Measurements from ENCODE around the gene SYT17.

Gene SYT17

DNA sequence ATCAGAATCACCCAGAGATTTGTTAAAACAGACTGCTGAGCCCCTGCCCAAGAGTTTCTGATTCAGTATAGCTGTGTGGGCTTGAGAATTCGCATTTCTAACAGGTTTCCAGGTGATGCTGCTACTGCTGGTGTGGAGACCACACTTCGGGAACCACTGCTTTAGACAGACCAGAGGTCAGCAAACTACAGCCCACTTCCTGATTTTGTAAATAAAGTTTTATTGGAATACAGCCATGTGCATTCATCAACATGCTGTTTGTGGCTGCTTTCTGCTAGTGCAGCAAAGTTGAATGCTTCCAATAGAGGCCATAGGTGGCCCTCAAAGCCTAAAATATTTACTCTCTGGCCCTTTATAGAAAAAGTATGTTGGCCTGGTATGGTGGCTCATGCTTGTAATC, 84.9 kb downstream of the SYT17 start:
- TF ChIP-seq POLR2AphosphoS5 (IDR thresholded peaks at IDR 0.05; ENCODE audit: low read depth, low read length): no peak
- TF ChIP-seq, protein P1, sequence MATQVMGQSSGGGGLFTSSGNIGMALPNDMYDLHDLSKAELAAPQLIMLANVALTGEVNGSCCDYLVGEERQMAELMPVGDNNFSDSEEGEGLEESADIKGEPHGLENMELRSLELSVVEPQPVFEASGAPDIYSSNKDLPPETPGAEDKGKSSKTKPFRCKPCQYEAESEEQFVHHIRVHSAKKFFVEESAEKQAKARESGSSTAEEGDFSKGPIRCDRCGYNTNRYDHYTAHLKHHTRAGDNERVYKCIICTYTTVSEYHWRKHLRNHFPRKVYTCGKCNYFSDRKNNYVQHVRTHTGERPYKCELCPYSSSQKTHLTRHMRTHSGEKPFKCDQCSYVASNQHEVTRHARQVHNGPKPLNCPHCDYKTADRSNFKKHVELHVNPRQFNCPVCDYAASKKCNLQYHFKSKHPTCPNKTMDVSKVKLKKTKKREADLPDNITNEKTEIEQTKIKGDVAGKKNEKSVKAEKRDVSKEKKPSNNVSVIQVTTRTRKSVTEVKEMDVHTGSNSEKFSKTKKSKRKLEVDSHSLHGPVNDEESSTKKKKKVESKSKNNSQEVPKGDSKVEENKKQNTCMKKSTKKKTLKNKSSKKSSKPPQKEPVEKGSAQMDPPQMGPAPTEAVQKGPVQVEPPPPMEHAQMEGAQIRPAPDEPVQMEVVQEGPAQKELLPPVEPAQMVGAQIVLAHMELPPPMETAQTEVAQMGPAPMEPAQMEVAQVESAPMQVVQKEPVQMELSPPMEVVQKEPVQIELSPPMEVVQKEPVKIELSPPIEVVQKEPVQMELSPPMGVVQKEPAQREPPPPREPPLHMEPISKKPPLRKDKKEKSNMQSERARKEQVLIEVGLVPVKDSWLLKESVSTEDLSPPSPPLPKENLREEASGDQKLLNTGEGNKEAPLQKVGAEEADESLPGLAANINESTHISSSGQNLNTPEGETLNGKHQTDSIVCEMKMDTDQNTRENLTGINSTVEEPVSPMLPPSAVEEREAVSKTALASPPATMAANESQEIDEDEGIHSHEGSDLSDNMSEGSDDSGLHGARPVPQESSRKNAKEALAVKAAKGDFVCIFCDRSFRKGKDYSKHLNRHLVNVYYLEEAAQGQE (IDR thresholded peaks at IDR 0.05; ENCODE audit: insufficient read depth in 1 of 2, low read depth in 2 of 2, low read length in 2 of 2): no peak
- TF ChIP-seq SIN3A (IDR thresholded peaks at IDR 0.05; ENCODE audit: borderline replicate concordance, insufficient read depth, low read length): no peak
- no peak for TF ChIP-seq TAF1 (IDR thresholded peaks at IDR 0.05; ENCODE audit: borderline replicate concordance, insufficient read depth, low read length)
- TF ChIP-seq FOXP2 (optimal IDR thresholded peaks at IDR 0.05; ENCODE audit: borderline replicate concordance, extremely low read depth, extremely low read length, insufficient read depth): no peak

DNA sequence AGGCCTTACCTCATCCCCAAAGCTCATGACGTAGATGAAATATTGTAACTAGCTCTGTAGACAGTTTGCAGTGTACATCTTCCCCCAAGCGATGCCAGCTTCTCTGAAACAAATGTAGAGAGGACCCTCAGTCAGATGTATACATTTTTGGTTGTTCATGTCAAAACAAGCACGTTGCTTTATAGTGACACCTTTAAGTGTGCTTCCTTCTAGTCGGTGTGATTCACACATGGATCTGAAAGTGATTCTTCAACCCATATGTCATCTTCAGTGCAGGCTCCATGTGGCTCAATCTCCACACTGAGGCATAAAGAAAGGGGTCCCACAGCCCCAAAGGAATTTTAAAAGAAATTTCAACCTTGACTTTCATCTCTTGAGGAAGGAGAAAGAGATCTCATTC, 86.6 kb downstream of the SYT17 start:
- no peak for TF ChIP-seq FOXP2 (optimal IDR thresholded peaks at IDR 0.05; ENCODE audit: borderline replicate concordance, extremely low read depth, extremely low read length, insufficient read depth)
- no peak for TF ChIP-seq SIN3A (IDR thresholded peaks at IDR 0.05; ENCODE audit: borderline replicate concordance, insufficient read depth, low read length)
- TF ChIP-seq, protein P1 (IDR thresholded peaks at IDR 0.05; ENCODE audit: insufficient read depth in 1 of 2, low read depth in 2 of 2, low read length in 2 of 2): no peak
- TF ChIP-seq TAF1 (IDR thresholded peaks at IDR 0.05; ENCODE audit: borderline replicate concordance, insufficient read depth, low read length): no peak
- TF ChIP-seq POLR2AphosphoS5 (IDR thresholded peaks at IDR 0.05; ENCODE audit: low read depth, low read length): no peak

DNA sequence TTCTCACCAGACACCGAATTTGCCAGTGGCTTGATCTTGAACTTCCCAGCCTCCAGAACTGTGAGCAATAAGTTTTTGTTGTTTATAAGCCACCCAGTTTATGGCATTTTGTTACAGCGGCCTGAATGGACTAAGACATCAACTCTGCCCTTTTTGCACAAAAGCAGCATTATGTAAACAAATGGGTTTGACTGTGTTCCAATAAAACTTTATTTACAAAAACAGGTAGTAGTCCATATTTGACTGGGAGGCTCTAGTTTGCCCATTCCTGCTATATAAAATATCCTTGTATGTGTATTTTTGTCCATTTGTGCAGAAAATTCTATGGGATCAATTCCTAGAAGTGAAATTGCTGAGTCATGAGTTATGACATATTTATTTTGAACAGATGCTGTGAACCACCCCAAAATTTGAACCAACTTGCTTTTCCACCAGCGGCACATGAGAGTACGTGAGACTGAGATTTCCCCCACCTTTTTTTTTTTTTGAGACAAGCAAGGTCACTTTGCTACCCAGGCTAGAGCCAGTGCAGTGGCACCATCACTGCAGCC, 96.2 kb downstream of the SYT17 start:
- TF ChIP-seq SIN3A (IDR thresholded peaks at IDR 0.05; ENCODE audit: borderline replicate concordance, insufficient read depth, low read length): no peak
- no peak for TF ChIP-seq FOXP2 (optimal IDR thresholded peaks at IDR 0.05; ENCODE audit: borderline replicate concordance, extremely low read depth, extremely low read length, insufficient read depth)
- no peak for TF ChIP-seq POLR2AphosphoS5 (IDR thresholded peaks at IDR 0.05; ENCODE audit: low read depth, low read length)

DNA sequence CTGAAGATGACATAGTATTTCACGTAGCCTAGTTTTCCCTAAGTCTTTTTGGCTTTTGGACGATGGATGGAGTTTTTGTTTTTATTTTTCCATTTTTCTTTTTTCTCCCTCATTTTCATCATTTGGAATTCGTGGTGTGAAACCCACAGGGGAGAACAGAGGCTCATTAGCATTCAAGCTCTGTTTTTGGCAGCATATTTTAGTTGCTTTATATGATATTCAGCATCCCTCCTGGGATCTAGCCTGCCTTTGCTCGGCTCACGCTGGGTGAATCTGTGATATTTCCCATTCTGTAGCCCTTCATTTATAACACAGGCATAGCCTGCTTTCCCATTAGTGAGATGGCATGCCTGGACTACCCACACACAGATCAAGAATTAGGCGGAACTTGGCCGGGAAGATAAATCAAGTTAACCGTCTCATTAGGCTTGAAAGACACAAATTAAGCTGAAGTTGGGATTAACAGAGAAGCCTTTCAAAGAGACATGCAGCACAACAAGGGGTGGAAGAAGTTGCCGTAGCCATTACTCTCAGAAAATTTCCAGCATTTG, 97.4 kb downstream of the SYT17 start:
- TF ChIP-seq TAF1 (IDR thresholded peaks at IDR 0.05; ENCODE audit: borderline replicate concordance, insufficient read depth, low read length) (no peak), FOXP2 (optimal IDR thresholded peaks at IDR 0.05; ENCODE audit: borderline replicate concordance, extremely low read depth, extremely low read length, insufficient read depth) (no peak), SIN3A (IDR thresholded peaks at IDR 0.05; ENCODE audit: borderline replicate concordance, insufficient read depth, low read length) (no peak), POLR2AphosphoS5 (IDR thresholded peaks at IDR 0.05; ENCODE audit: low read depth, low read length) (no peak)

DNA sequence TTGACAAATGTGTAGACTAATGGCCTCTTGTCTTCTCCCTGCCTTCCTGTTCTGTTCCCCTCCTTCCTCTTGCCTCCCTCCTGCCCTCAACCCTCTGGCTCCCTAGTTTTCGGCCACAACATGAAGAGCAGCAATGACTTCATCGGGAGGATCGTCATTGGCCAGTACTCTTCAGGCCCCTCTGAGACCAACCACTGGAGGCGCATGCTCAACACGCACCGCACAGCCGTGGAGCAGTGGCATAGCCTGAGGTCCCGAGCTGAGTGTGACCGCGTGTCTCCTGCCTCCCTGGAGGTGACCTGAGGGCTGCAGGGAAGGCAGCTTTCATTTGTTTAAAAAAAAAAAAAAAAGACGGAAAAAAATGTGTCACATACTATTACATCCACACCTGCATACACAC, 98.7 kb downstream of the SYT17 start:
- TF ChIP-seq POLR2AphosphoS5 (IDR thresholded peaks at IDR 0.05; ENCODE audit: low read depth, low read length) (no peak), FOXP2 (optimal IDR thresholded peaks at IDR 0.05; ENCODE audit: borderline replicate concordance, extremely low read depth, extremely low read length, insufficient read depth) (no peak), SIN3A (IDR thresholded peaks at IDR 0.05; ENCODE audit: borderline replicate concordance, insufficient read depth, low read length) (no peak), TAF1 (IDR thresholded peaks at IDR 0.05; ENCODE audit: borderline replicate concordance, insufficient read depth, low read length) (no peak)
- TF ChIP-seq, protein P1 (IDR thresholded peaks at IDR 0.05; ENCODE audit: insufficient read depth in 1 of 2, low read depth in 2 of 2, low read length in 2 of 2): no peak

DNA sequence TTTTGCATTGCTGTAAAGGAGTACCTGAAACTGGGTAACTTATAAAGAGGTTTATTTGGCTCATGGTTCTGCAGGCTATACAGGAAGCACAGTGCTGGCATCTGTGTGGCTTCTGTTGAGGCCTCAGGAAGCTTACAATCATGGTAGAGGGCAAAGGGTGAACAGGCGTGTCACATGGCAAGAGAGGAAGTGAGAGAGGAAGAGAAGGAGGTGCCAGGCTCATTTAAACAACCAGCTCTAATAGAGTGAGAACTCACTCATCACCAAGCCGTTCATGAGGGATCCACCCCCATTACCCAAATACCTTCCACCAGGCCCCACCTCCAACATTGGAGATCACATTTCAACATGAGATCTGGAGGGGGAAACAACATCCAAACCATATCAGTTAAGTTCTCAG, 101.1 kb downstream of the SYT17 start:
- TF ChIP-seq POLR2AphosphoS5 (IDR thresholded peaks at IDR 0.05; ENCODE audit: low read depth, low read length) (no peak), SIN3A (IDR thresholded peaks at IDR 0.05; ENCODE audit: borderline replicate concordance, insufficient read depth, low read length) (no peak), FOXP2 (optimal IDR thresholded peaks at IDR 0.05; ENCODE audit: borderline replicate concordance, extremely low read depth, extremely low read length, insufficient read depth) (no peak), TAF1 (IDR thresholded peaks at IDR 0.05; ENCODE audit: borderline replicate concordance, insufficient read depth, low read length) (no peak)
- TF ChIP-seq, protein P1 (IDR thresholded peaks at IDR 0.05; ENCODE audit: insufficient read depth in 1 of 2, low read depth in 2 of 2, low read length in 2 of 2): no peak
